ENCODE measurements around the gene APLP1. TPM values are rescaled to one million over a fixed set of nuclear protein-coding genes. Genes with fewer than 3 reads are reported as not detected.

APLP1 gene
- total and polyA plus RNA-seq, 2 of the 4 experiments (the other 2 are of a cell fraction) = 4.7 to 41.0 TPM

GRCh38 chr19:35870798-35871197 is 2.4 kb downstream of the APLP1 start:
- H2BK15ac ChIP-seq (ENCODE audit: low read depth, low read length) = no peak overlapping the region
- no peaks in the 10 kb centered on the region for H4K20me1 ChIP-seq (ENCODE audit: insufficient read depth, low read length)
- POLR2A ChIA-PET (ENCODE audit: unreplicated experiment) = no interaction called here
- no peak overlapping the region for H3K18ac ChIP-seq (ENCODE audit: low read depth, low read length)
- no peak overlapping the region for H3K14ac ChIP-seq (replicated peaks; ENCODE audit: low read depth, low read length)
- H3K79me1 ChIP-seq (ENCODE audit: low read depth in 1 of 2, low read length in 2 of 2) = no peaks in the 10 kb centered on the region
- no peaks in the 10 kb centered on the region for H3K9me3 ChIP-seq (ENCODE audit: control insufficient read depth, insufficient read depth, low read length)
- H3K4me2 ChIP-seq (ENCODE audit: low read depth, low read length) = no peak overlapping the region
- H2BK20ac ChIP-seq (ENCODE audit: low read depth, low read length) = no peak overlapping the region
- intact Hi-C loops (cut with micrococcal nuclease) (no loop called here), dilution Hi-C loops (cut with HindIII; ENCODE audit: low sequenced_read_pairs, unreplicated experiment) (no loop called here), in situ Hi-C loops (cut with MboI; ENCODE audit: low sequenced_read_pairs) (no loop called here)
- peaks cover 2% of the 10 kb centered on the region for H3K9me1 ChIP-seq (ENCODE audit: insufficient read depth, low read length)
- no peak overlapping the region for H4K8ac ChIP-seq (ENCODE audit: low read depth in 2 of 2, low read length in 2 of 2)
- H4K91ac ChIP-seq (ENCODE audit: insufficient read depth, low read depth, low read length) = no peak overlapping the region
- H2BK5ac ChIP-seq (ENCODE audit: low read depth, low read length, poor library complexity, severe bottlenecking) = no peak overlapping the region
- H2AK9ac ChIP-seq (replicated peaks; ENCODE audit: low read depth, low read length, poor library complexity) = no peak overlapping the region
- no TSS peak for BruUV-seq (replicated peaks)
- no peak overlapping the region for H2AK5ac ChIP-seq (ENCODE audit: low read depth, low read length)
- no peak overlapping the region for H3K4ac ChIP-seq (ENCODE audit: low read depth, low read length)
- no peak overlapping the region for H3K56ac ChIP-seq (ENCODE audit: extremely low read depth, insufficient read depth, low read length)
- ATAC-seq (ENCODE audit: low read depth) (no peak), DNase-seq (no peak)
- CTCF ChIA-PET = no interaction called here
- H2AFZ ChIP-seq (replicated peaks; ENCODE audit: low read length, poor library complexity) = no peak overlapping the region
- no peak overlapping the region for H3K9ac ChIP-seq (ENCODE audit: low read depth, low read length)
- H3K4me1 ChIP-seq (ENCODE audit: control insufficient read depth, insufficient read depth, low read length) = peaks cover 4% of the 10 kb centered on the region
- H2BK120ac ChIP-seq (ENCODE audit: low read depth, low read length) = no peak overlapping the region
- 63% methylated on average over 2 of the region's 12 CpGs; no CpG with 5 or more reads in 1 of the 2 experiments for WGBS, 2 experiments (ENCODE audit: extremely low coverage in 2 of 2, insufficient read length in 1 of 2)
- no peak overlapping the region for H4K5ac ChIP-seq (ENCODE audit: low read depth, low read length)
- no peak overlapping the region for H3K27ac ChIP-seq (ENCODE audit: insufficient read depth, low read length)
- H3K27me3 ChIP-seq (ENCODE audit: control insufficient read depth, insufficient read depth, low read length) = peaks cover 6% of the 10 kb centered on the region
- no peak overlapping the region for H3K4me3 ChIP-seq (ENCODE audit: insufficient read depth, low read depth, low read length)
- H3K36me3 ChIP-seq (ENCODE audit: control insufficient read depth, insufficient read depth, low read length) = no peaks in the 10 kb centered on the region
- TF ChIP-seq FOS (IDR thresholded peaks at IDR 0.05; ENCODE audit: low read depth, low read length) (no peak), NFE2L2 (IDR thresholded peaks at IDR 0.05; ENCODE audit: low read depth, low read length) (no peak), MXI1 (IDR thresholded peaks at IDR 0.05; ENCODE audit: borderline replicate concordance, low read depth, low read length) (no peak), POLR2A (IDR thresholded peaks at IDR 0.05; ENCODE audit: low read depth, low read length) (no peak), RCOR1 (IDR thresholded peaks at IDR 0.05; ENCODE audit: insufficient replicate concordance, low read length) (no peak), CHD1 (IDR thresholded peaks at IDR 0.05; ENCODE audit: low read depth, low read length) (no peak), BHLHE40 (IDR thresholded peaks at IDR 0.05; ENCODE audit: low read depth, low read length) (no peak), RFX5 (IDR thresholded peaks at IDR 0.05; ENCODE audit: low read depth, low read length) (no peak), SMC3 (IDR thresholded peaks at IDR 0.05; ENCODE audit: low read depth, low read length) (no peak), RAD21 (IDR thresholded peaks at IDR 0.05; ENCODE audit: low read length) (no peak)
- TF ChIP-seq, protein P1, sequence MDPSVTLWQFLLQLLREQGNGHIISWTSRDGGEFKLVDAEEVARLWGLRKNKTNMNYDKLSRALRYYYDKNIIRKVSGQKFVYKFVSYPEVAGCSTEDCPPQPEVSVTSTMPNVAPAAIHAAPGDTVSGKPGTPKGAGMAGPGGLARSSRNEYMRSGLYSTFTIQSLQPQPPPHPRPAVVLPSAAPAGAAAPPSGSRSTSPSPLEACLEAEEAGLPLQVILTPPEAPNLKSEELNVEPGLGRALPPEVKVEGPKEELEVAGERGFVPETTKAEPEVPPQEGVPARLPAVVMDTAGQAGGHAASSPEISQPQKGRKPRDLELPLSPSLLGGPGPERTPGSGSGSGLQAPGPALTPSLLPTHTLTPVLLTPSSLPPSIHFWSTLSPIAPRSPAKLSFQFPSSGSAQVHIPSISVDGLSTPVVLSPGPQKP (IDR thresholded peaks at IDR 0.05; ENCODE audit: borderline replicate concordance, low read depth, low read length) = no peak
- no peak overlapping the region for H3K23ac ChIP-seq (ENCODE audit: low read depth, low read length)

Data from IMR-90 (cell line).